Lower lobe of right lung (tissue), 2 donors: ENCODE results near the gene SMAD7. TPM values are rescaled to one million over a fixed set of nuclear protein-coding genes. Genes with fewer than 3 reads are reported as not detected.

Source experiments
- ATAC-seq, 2 donors: fragments of 200-7000 bp; cut with Tn5 transposase; one replicate each; pipeline ENCODE4 v1.9.1; 2020 to 2022; ENCODE audit warnings: mild to moderate bottlenecking in 2 of 2, moderate library complexity in 2 of 2
- DNase-seq: peaks from one replicate; pipeline ENCODE4 v3.0.0-alpha.2; 2020
- H3K27ac ChIP-seq: fragments of 200-600 bp; one replicate; pipeline ENCODE4 v1.8.0; 2022
- H3K27me3 ChIP-seq: fragments of 200-600 bp; one replicate; pipeline ENCODE4 v1.8.0; 2022; ENCODE audit warnings: low read depth
- H3K36me3 ChIP-seq: fragments of 200-600 bp; one replicate; pipeline ENCODE4 v1.8.0; 2022; ENCODE audit warnings: mild to moderate bottlenecking
- H3K4me1 ChIP-seq: fragments of 200-600 bp; one replicate; pipeline ENCODE4 v1.8.0; 2022
- H3K4me3 ChIP-seq: fragments of 200-600 bp; one replicate; pipeline ENCODE4 v1.8.0; 2022; ENCODE audit warnings: mild to moderate bottlenecking
- H3K9me3 ChIP-seq: fragments of 200-600 bp; one replicate; pipeline ENCODE4 v1.8.0; 2022
- intact Hi-C: fragments of 100-400 bp; cut with DNase I; formaldehyde crosslinking; loops from one replicate; pipeline ENCODE4 v1.11.0; 2022
- total RNA-seq: library from RNA; stranded (reverse); fragmentation: NEBNext Ultra II Directional; extraction: Animal tissue kit (Norgen Biotek cat#: 25700); gene quantifications from one replicate; pipeline ENCODE4 v1.2.1, GENCODE V29; 2021
- TF ChIP-seq, protein P1 (sequence below): fragments of 200-600 bp; IDR thresholded peaks from one replicate; pipeline ENCODE4 v1.8.0; 2022; ENCODE audit warnings: antibody characterized with exemption, mild to moderate bottlenecking
- donor health status: DM: no; HTN: yes; CAD: no; lungs with severe emphysema.

Gene SMAD7
- total RNA-seq, 1 donor from 2014 or later, result 63.4 TPM

DNA sequence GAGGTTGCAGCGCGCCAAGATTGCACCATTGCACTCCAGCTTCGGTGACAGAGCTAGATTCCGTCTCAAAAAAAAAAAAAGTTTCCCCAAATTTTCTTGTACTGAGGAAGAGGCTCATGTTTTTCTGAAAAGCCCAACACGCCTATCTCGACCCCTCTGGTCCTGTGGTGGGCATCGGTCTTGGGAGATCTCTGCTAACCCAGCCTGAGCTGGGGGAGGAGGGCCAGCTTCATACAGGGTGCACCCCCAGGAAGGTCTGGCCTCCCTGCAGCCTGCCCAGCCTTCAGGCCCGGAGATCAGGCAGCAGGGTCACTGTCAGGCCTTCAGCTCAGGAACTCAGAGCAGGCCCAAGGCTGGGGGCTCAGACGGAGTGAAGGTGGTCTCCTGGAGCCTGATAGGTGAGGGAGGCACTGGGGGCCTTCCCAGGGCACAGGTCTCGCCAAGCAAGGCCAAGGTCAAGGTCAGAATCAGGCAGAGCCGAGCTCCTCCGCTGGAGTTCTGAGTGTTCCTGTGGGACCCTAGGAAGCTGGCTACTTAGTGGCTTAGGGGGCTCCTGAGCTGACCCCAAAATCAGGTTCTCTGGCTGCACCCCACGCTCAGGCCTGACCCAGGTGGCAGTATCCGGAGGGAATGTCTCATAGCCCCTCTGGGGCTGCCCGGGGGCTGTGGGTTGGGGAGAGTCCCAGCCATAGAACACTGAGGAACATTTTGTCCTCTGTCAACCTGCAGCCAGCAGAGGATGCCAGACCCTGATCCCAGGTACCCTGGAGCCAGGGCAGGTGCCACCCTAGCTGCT is 37.9 kb upstream of the SMAD7 start:
- no peaks in the 10 kb centered on the region for H3K9me3 ChIP-seq
- H3K36me3 ChIP-seq, result no peaks in the 10 kb centered on the region
- no peak for ATAC-seq

GRCh38 chr18:48987821-48988220 is 37.1 kb upstream of the SMAD7 start:
- H3K4me1 ChIP-seq, result peaks cover 6% of the 10 kb centered on the region
- no peaks in the 10 kb centered on the region for H3K36me3 ChIP-seq
- intact Hi-C loops, result no loop called here
- H3K27me3 ChIP-seq, result no peaks in the 10 kb centered on the region
- ATAC-seq (no peak), DNase-seq (no peak)
- H3K27ac ChIP-seq, result no peak overlapping the region
- no peaks in the 10 kb centered on the region for H3K9me3 ChIP-seq
- no peak overlapping the region for H3K4me3 ChIP-seq
- TF ChIP-seq, protein P1, sequence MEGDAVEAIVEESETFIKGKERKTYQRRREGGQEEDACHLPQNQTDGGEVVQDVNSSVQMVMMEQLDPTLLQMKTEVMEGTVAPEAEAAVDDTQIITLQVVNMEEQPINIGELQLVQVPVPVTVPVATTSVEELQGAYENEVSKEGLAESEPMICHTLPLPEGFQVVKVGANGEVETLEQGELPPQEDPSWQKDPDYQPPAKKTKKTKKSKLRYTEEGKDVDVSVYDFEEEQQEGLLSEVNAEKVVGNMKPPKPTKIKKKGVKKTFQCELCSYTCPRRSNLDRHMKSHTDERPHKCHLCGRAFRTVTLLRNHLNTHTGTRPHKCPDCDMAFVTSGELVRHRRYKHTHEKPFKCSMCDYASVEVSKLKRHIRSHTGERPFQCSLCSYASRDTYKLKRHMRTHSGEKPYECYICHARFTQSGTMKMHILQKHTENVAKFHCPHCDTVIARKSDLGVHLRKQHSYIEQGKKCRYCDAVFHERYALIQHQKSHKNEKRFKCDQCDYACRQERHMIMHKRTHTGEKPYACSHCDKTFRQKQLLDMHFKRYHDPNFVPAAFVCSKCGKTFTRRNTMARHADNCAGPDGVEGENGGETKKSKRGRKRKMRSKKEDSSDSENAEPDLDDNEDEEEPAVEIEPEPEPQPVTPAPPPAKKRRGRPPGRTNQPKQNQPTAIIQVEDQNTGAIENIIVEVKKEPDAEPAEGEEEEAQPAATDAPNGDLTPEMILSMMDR, result no peak

More for the DNA sequence above, 37.9 kb upstream of the SMAD7 start:
- DNase-seq, result no peak
- intact Hi-C loops, result no loop called here
- H3K4me3 ChIP-seq, result no peak overlapping the region
- H3K27me3 ChIP-seq, result no peaks in the 10 kb centered on the region
- H3K27ac ChIP-seq, result no peak overlapping the region
- H3K4me1 ChIP-seq, result peaks cover 15% of the 10 kb centered on the region
- TF ChIP-seq, protein P1, result no peak

- no peak for DNase-seq
- Histone ChIP-seq H3K9me3 (no peaks in the 10 kb centered on the region), H3K27me3 (no peaks in the 10 kb centered on the region), H3K4me1 (no peaks in the 10 kb centered on the region), H3K4me3 (no peak overlapping the region), H3K36me3 (no peaks in the 10 kb centered on the region), H3K27ac (no peak overlapping the region)
- intact Hi-C loops, result no loop called here
- no peak for ATAC-seq
- TF ChIP-seq, protein P1, result no peak
Observed at GRCh38 chr18:48986851-48987761, 36.3 kb upstream of the SMAD7 start.

GRCh38 chr18:48985161-48985560 is 34.4 kb upstream of the SMAD7 start:
- no peak for ATAC-seq
- Histone ChIP-seq H3K27me3 (no peaks in the 10 kb centered on the region), H3K36me3 (no peaks in the 10 kb centered on the region), H3K9me3 (no peaks in the 10 kb centered on the region), H3K27ac (no peak overlapping the region), H3K4me3 (no peak overlapping the region), H3K4me1 (peaks cover 1% of the 10 kb centered on the region)
- intact Hi-C loops, result no loop called here
- no peak for DNase-seq
- TF ChIP-seq, protein P1, result no peak

DNA sequence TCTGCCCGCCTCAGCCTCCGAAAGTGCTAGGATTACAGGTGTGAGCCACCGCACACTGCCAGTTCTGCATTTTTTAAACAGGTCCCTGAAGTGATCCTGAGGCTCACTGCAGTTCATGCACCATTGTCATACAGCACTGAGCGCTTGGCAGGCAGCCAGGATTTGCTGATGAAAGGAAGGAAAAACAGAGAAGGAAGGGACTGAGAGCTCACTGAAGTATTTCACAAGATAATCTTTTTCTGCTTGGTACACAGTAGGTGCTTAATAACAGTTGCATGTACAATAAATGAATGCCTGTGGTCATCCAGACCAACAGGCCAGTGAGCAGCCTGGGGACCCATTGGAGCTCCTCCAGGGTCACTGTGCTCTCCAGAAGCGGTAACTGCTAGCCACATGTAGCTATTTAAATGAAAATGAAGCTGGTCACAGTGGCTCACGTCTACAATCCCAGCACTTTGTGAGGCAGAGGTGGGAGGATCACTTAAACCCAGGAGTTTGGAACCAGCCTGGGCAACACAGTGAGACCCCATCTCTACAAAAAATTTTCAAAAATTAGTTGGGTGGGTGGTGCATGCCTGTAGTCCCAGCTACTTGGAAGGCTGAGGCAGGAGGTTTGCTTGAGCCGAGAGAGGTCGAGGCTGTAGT is 33.1 kb upstream of the SMAD7 start:
- DNase-seq (no peak), ATAC-seq (no peak)
- no peaks in the 10 kb centered on the region for H3K36me3 ChIP-seq
- intact Hi-C loops, result no loop called here
- H3K9me3 ChIP-seq, result no peaks in the 10 kb centered on the region
- no peaks in the 10 kb centered on the region for H3K27me3 ChIP-seq
- no peak overlapping the region for H3K4me3 ChIP-seq
- TF ChIP-seq, protein P1, result no peak
- peaks cover 7% of the 10 kb centered on the region for H3K4me1 ChIP-seq
- H3K27ac ChIP-seq, result no peak overlapping the region
